ENCODE data around the gene ARHGEF18.
"Not testable (repeated sequence)": the region's sequence is repeated elsewhere in the genome, so short reads cannot be mapped to it uniquely, and the experiment has no call there.

ARHGEF18 gene

DNA sequence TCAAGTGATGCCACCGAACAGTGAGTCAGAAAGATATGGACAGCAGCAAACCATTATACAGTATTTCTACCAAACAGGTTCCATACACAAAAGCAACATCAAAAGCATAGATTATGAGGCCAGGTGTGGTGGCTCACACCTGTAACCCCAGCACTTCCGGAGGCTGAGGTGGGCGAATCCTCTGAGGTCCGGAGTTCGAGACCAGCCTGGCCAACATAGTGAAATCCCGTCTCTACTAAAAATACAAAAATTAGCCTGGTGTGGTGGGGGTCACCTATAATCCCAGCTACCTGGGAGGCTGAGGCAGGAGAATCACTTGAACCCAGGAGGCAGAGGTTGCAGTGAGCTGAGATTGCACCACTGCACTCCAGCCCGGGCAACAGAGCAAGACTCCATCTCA, 1.7 kb upstream of the ARHGEF18 start:
- DNase-seq (ENCODE audit: low read depth in 2 of 2): not testable (repeated sequence)

DNA sequence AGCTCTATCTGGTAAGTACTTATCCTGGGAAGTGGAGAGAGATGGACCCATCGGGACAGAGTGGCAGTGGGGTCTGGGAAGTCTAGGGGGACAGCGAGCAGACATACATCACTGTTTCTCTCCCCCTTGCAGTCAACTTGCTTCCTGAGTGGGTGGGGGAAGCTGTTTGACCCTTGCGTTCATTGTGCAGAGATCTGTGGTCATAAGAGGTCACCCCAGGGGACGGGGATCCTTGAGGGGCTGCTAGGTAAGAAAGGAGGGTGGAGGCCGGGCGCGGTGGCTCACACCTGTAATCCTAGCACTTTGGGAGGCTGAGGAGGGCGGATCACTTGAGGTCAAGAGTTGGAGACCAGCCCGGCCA, 474 bp downstream of the ARHGEF18 start:
- no peak for DNase-seq (ENCODE audit: low read depth in 2 of 2)

DNA sequence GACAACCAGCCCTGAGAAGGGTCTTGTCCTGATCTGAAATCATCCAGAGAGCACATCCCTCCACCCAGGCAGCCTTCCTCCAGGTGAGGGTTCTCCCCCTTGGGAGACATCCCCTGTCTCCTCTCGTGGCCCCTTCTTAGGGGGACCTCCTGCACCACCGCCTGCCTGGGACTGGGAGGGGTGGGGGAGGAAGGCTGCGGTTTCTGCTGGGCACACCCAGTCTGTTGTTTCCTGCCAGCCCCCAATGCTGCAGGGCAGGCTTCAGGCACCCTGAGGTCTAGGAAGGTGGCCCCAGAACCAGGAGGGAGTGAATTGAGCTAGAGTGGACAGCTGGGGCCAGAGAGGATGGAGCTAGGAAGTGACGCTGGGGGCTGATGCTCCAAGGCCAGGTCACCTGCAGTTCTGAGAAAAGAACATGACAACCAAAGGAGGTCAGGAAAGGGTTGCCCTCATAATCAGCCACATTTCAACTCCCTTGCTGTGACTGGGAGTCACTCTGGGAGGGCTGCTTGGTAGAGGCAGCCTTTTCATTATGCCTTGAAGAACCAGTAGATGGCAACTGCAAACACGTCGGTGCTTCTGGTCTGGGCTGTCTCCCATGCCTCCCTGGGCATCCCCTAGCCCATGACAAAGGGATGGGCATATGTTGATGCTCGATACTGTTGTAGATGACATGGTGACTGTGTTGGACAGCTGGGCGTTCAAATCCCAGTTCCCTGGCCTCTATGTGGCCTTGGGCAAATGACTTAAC, 1.4 kb downstream of the ARHGEF18 start:
- no peak for DNase-seq (ENCODE audit: low read depth in 2 of 2)

DNA sequence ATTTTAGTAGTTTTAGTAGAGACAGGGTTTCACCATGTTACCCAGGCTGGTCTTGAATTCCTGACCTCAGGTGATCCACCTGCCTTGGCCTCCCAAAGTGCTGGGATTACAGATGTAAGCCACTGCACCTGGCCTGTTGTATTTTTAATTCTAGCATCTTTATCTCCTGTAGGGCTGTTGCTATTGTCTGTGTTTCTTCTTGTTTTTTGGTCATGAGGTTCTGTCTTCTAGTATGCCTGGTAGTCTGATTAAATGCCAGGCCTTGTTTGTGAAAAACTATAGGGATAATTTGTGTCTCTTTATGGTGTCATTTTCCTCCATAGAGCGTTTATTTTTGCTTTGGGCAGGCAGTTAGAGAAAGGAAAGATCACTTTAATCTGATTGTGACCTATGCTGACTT, 3.1 kb downstream of the ARHGEF18 start:
- no peak for DNase-seq (ENCODE audit: low read depth in 2 of 2)

DNA sequence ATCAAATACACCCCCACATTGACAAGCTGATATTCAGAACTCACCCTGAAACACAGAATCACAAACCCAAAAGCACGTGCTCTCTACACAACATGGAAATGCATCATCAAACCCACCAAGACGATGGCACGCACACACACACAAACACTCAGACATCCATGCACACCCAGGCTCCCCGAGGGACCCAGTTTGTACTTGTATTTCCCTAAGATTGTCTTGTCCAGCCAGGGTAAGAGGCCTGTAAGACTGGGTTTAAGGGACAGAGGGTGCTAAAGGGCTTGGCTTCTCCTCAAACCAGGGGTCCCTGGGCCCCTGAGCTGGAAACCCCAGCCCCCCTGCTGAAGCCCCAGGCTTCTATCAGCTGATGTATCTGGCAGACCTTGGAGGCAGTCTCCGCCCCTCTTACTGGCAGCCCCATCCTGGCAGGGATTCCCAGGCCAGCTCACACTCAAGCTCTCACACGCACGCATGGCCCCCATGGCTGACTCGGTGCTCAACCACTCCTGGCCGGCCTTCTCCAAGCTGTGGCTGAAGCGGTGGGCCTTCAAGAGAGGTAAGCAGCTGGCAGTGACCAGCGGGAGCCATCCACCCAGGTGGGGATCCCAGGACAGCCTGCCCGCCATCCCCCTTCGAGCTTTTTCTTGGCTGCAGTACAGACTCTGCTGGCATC, 6.5 kb downstream of the ARHGEF18 start:
- DNase-seq (ENCODE audit: low read depth in 2 of 2): no peak

DNA sequence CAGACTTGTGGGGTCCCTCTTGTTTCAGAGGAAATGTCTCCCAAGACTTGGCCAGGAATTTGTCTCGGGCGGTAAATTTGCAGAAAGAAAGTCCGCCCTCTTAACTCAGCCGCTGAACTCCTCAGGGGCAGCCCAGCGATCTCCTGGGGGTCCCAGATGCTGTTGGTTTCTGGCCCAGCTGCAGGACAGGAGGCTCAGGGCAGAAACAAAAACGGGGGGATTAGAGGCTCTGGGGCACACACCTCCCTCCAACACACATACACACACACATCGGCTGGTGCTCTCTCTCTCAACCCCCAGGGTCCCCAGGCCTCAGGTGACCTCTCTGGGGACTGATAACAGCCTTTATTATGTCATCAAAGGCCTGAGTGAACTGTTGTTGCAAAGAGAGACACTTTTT, 7.1 kb downstream of the ARHGEF18 start:
- no peak for DNase-seq (ENCODE audit: low read depth in 2 of 2)

DNA sequence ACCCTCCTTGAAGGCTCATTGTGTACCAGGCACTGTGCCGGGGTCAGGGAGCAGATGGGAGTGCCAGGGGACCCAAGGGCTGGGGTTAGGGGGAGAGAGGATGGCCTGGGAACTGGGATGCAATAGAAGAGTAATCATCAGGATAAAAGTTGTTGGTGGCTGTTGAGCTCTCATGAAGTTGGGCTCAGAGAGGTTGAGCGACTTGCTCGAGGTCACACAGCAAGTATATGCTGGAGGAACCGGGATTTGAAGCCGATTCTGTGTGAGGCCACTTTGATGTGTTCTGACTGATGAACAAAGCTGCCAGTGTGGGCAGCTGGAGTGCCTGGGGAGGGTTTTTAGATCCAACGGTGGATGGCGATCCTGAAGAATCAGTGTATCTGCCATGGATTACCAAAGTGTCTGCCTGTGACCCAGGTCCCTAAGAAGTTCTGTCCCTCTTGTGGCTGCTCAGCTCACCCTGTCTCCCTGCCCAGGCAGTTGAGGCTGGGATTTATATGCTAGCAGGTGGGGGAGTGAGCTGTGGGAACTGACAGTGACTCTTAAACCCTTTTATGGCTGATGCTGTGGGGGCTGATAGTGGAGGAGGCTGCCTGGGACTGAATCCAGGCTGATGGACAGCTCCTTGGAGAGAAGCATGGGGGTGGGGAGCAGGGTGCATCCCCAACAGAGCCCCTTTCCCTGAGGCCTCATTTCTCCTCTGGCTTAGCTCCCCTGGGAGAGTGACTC, 8.3 kb downstream of the ARHGEF18 start:
- DNase-seq (ENCODE audit: low read depth in 2 of 2): no peak

DNA sequence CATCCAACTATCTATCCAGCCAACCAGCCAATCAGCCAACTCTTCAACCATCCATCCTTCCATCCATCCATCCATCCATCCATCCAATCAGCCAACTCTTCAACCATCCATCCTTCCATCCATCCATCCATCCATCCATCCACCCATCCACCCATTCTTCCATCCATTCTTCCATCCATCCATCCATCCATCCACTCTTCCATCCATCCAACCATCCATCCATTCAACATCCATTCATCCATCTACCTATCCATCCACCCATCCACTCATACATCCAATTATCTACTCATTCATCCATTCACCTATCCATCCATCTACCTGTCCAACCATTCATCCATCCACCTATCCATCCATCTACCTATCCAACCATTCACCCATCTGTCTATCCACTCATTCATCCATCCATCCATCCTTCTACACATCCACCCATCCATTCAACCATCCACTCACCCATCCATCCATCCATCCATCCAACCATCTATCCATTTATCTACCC, 9.4 kb downstream of the ARHGEF18 start:
- DNase-seq (ENCODE audit: low read depth in 2 of 2): no peak

DNA sequence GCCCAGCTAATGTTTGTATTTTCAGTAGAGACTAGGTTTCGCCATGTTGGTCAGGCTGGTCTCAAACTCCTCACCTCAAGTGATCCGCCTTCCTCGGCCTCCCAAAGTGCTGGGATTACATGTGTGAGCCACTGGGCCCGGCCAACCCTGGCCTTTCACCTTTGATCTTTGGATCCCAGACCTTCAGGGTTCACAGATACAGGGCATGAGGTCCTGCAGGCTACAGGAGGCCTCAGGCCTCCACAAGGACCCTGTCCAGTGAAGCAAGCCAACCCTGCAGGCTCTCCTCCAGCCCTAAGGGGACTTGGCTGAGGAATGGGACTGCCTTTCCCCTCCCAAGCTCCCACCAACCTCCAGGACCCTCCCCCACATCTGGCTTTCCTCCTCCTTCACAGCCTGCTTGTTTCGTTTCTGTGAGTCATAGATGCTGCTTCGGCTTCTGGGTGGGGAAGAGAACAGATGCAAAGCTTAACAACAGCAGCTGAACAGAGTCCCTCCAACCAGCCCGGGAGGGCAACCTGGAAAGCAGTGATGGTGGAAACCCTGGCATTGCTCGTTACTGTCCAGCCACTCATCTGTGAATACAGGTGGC, 11.8 kb downstream of the ARHGEF18 start:
- DNase-seq (ENCODE audit: low read depth in 2 of 2): no peak

DNA sequence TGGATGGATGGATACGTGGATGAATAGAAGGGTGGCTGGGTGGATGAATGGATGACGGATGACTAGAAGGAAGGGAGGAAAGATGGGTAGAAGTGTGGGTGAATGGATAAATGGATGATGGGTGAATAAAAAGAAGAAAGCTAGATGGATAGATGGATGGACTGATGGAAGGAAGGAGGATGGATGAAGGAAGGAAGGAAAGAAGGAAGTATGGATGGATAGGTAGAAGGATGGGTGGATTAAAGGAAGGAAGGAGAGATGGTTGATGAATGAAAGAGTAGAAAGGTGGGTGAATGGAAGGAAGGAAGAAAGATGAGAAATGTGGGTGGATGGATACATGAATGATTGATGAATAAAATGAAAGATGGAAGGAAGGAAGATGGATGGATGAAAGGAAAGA, 14.5 kb downstream of the ARHGEF18 start:
- no peak for DNase-seq (ENCODE audit: low read depth in 2 of 2)

DNA sequence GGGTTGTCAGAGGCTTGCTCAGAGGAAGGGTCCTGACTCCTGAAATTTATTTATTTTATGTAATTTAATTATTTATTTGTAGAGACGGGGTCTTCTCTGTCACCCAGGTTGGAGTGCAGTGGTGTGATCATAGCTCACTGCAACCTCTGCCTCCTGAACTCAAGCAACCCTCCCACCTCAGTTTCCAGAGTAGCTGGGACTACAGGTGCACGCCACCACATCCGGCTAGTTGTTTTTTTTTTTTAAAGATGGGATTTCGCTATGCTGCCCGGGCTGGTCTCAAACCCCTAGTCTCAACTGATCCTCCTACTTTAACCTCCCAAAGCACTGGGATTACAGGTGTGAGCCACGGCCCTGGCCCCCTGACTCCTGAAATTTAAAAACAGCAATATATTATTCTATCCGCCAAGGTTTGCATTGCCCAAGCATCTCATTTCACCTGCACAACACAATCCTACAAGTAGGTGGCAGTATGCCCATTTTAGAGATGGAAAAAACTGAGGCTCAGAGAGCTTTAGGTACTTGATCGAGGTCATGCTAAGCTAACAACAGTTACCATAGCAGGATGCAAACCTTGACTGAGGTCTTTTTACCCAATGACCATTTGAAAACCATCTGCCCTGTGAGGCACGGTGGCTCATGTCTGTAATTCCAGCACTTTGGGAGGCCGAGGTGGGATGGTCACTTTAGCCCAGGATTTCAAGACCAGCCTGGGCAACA, 18.1 kb downstream of the ARHGEF18 start:
- DNase-seq (ENCODE audit: low read depth in 2 of 2): no peak

DNA sequence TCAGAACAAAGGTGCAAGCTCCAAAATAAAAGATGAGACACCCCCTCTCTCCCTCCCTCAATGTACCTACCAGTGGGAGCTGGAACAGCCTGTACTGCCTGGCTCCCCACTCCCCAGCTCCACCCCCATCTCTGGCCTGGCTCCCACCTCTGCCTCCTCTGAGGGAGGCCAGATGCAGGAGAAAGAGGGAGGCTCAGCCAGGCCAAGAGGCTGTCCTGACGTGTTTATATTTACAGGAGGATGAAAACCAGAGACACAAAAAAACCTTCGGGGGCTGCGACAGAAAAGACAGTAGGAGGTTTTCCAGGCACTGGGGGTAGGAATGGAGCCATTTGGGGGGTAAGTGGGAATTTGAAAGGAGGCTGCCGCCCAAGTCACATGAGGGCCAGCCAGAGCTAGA, 19.7 kb downstream of the ARHGEF18 start:
- DNase-seq (ENCODE audit: low read depth in 2 of 2): no peak

DNA sequence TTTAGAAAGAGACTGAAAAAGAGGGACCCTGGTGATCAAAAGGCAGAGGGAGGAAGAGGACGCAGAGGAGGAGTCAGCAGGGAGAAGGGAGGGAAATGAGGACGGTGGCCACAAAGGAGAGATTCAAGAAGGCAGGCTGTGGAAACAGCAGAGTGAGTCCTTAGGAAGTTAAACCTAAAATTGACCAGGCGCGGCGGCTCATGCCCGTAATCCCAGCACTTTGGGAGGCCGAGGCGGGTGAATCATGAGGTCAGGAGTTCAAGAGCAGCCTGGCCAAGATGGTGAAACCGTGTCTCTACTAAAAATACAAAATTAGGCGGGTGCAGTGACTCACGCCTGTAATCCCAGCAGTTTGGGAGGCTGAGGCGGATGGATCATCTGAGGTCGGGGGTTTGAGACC, 20.1 kb downstream of the ARHGEF18 start:
- not testable (repeated sequence) for DNase-seq (ENCODE audit: low read depth in 2 of 2)

DNA sequence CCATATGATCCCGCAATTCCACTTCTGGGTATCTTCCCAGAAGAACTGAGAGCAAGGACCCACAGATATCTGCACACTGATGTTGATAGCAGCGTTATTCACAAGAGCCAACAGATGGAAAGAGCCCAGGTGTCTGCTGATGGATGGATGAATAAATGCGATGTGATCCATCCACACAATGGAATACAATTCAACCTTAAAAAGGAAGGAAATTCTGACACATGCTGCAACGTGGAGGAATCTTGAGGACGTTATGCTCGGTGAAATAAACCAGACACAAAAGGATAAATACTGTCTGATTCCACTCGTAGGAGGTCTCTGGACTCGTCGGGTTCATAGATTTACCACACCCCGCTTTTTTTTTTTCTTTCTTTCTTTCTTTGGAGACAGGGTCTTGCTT, 21.8 kb downstream of the ARHGEF18 start:
- no peak for DNase-seq (ENCODE audit: low read depth in 2 of 2)

DNA sequence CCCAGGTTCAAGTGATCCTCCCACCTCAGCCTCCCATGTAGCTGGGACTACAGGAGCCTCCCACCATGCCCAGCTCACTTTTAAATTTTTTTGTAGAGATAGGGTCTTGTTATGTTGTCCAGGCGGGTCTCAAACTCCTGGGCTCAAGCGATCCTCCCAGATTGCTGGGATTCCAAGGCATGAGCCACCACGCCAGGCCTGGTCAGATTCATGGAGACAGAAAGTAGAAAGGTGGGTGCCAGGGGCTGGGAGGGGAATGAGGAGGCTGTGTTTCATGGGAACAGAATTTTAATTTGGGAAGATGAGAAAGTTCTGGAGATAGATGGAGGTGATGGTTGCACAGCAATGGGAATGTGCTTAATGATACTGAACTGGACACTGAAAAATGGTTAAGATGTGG, 22.3 kb downstream of the ARHGEF18 start:
- DNase-seq (ENCODE audit: low read depth in 2 of 2): no peak

DNA sequence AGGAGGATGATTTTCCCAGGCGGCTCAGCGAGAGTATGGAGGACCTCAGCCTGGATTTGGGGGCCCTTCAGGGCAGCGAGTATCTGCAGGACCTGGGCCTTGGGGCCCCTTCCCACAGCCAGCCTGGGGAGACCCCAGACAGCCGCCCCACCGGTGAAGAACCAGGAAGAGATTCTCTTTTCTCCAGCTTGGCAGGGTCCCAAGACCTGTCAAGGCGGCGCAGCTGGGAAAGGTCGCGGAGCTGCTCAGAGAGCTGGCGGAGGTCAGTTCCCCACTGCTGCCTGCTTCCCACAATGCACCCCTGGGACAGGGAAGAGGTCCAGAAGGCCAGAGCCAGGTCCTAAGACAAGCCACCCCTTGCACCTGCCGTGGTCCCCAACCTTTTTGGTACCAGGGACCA, 24.1 kb downstream of the ARHGEF18 start:
- no peak for DNase-seq (ENCODE audit: low read depth in 2 of 2)

DNA sequence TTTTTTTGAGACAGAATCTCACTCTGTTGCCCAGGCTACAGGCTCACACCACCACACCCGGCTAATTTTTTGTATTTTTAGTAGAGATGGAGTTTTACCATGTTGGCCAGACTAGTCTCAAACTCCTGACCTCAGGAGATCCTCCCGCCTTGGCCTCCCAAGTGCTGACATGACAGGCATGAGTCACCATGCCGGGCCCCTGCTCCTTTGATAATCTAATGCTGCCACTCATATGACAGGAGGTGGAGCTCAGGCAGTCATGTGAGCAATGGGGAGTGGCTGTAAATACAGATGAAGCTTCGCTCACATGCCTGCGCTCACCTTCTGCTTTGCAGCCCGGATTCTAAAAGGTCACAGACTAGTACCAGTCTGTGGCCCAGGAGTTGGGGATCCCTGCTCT, 25.1 kb downstream of the ARHGEF18 start:
- DNase-seq (ENCODE audit: low read depth in 2 of 2): no peak

DNA sequence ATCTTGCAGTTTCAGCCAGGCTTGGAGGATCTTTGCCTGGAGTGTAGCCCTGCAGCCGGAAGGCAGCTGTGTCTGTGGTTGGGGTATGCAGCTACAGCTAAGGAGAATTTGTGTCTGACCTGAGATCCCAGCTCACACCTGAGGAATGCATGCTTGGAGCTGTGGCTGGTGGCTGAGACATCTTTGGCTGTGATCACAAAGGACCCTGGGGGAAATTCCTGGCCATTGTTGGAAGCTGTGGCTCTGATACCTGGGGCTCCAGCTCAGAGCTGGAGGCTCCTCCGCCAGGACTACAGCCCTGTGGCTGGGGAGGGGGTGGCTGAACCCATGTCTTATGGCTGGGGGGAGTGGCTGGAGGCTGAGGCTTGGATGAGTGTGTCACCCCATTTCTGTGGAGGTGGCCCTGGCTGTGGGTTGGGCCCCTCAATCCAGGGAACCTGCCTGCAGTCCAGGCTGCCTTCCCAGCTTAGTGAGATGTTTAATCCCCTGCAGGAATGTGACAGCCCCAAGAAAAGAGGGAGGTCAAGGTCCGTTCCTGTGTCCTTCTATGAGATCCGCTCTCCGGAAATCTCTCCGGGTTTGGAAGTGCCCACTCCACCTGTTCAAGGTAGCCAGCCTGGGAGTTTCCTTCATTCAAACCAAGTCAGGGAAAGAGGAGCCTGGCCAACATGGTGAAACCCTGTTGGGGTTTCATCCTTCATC, 27.6 kb downstream of the ARHGEF18 start:
- no peak for DNase-seq (ENCODE audit: low read depth in 2 of 2)

DNA sequence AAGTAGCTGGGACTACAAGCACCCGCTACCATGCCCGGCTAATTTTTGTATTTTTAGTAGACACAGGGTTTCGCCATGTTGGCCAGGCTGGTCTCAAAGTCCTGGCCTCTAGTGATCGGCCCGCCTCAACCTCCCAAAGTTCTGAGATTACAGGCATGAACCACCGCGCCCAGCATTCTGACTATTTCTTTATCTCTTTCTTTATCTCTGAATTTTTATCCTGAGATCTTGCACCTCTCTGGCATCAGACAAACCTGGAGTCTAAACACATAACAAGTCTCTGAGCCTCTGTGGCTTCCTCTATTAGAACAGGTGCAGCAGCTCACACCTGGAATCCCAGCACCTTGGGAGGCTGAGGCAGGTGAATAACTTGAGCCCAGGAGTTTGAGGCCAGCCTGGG, 28.5 kb downstream of the ARHGEF18 start:
- no peak for DNase-seq (ENCODE audit: low read depth in 2 of 2)

DNA sequence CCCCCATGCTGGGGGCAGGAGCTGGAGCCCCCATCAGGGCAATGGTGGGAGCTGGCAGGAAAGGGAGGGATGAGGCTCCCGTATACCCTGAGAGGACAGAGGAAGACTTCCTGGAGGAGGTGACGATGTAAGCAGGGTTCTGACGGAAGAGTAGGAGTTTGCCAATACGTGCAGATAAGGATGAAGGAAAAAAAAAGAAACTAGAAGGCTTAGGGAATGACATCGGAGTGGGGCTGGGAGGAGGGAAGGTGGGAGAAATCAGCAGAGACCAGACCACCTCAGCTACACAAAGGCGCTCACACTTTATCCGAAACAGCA, 32.3 kb downstream of the ARHGEF18 start:
- no peak for DNase-seq (ENCODE audit: low read depth in 2 of 2)

DNA sequence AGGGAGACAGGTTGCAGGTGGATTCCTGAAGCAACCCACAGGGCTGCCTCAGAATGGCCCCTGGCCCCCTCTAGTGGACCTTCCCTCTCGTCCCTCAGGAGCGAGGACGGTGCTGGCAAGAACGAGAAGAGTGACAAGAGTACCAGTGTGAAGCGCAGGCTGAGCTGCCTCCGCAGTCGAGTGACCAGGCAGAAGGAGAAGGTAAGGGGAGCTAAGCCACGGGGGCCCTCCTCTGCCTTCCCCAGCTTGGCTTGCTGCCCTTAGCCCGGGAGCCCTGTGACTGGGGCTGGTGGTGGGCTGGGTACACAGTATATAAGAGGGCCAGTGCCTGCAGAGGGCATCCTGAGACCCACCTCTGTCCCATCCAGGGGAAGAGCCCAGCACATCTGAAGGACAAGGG, 34.0 kb downstream of the ARHGEF18 start:
- DNase-seq (ENCODE audit: low read depth in 2 of 2): no peak

Measured in stimulated activated CD4-positive, alpha-beta T cell treated with anti-CD3 and anti-CD28 coated beads, Interleukin-15, amount 100 ng/mL, for 48 hours (primary cell).